ENCODE data around the gene AP5M1.

DNA sequence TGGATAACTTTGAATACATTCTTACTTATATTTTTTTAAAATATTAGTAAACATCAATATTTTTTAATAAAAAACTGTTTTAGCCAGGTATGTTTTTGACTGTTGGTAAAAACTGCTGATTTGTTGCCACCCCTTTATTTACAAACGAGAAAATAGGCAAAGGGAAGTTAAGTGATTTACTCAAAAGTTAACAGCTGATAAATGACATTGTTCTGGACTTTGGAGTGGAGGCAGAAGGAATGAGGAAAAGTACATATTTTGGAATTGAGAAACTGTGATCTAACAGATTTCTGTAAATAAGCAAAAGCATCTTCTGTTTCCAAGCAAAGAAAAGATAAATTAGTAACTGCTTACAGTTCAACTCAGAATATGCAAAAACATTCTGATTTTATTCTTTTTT is 4.5 kb downstream of the AP5M1 start:
- TF ChIP-seq, protein P1, sequence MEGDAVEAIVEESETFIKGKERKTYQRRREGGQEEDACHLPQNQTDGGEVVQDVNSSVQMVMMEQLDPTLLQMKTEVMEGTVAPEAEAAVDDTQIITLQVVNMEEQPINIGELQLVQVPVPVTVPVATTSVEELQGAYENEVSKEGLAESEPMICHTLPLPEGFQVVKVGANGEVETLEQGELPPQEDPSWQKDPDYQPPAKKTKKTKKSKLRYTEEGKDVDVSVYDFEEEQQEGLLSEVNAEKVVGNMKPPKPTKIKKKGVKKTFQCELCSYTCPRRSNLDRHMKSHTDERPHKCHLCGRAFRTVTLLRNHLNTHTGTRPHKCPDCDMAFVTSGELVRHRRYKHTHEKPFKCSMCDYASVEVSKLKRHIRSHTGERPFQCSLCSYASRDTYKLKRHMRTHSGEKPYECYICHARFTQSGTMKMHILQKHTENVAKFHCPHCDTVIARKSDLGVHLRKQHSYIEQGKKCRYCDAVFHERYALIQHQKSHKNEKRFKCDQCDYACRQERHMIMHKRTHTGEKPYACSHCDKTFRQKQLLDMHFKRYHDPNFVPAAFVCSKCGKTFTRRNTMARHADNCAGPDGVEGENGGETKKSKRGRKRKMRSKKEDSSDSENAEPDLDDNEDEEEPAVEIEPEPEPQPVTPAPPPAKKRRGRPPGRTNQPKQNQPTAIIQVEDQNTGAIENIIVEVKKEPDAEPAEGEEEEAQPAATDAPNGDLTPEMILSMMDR (IDR thresholded peaks at IDR 0.05) = no peak
- no peak for TF ChIP-seq EZH2phosphoT487 (IDR thresholded peaks at IDR 0.05)
- no peak for TF ChIP-seq EZH2 (IDR thresholded peaks at IDR 0.05)

All from neural progenitor cell (in vitro differentiated cells).